ENCODE measurements around the gene MAGI3.

DNA sequence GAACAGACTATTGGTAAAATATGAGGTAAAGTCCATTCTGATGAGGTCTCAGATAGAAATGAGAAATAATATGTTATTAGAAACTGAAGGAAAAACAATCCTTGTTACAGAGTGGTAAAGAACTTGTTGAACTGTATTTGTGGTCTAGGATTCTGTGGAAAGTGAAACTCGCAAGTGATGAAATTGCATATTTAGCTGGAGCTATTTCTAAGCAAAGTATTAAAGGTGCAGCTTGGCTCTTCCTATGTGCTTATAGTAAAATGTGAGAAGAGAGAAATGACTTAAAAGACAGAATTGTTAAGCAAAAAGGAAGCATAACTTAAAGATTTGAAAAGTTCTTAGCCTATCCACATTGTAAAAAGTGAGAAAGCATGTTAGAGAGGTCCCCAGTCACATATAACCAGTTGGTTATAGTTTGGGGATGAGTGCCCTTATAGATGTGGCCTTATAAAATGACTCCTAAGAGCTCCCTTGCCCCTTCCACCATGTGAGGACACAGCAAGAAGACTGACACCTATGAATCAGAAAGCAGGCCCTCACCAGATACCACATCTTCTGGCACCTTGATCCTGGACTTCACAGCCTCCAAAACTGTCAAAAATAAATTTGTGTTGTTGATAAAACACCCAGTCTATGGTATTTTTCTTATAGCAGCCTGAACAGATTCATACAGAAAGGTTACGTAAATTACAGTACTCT, 344.2 kb downstream of the MAGI3 start:
- TF ChIP-seq POLR2AphosphoS5 (IDR thresholded peaks at IDR 0.05): no peak
- no peak for TF ChIP-seq REST (IDR thresholded peaks at IDR 0.05; ENCODE audit: borderline replicate concordance)
- no peak for TF ChIP-seq CTCF (IDR thresholded peaks at IDR 0.05; ENCODE audit: poor library complexity, severe bottlenecking)
- no peak for TF ChIP-seq MXI1 (conservative IDR thresholded peaks at IDR 0.05; ENCODE audit: poor library complexity, severe bottlenecking)
- no peak for TF ChIP-seq EZH2 (IDR thresholded peaks at IDR 0.05; ENCODE audit: borderline replicate concordance, insufficient read depth, low read length, poor library complexity, severe bottlenecking)
- no peak for TF ChIP-seq RAD21 (conservative IDR thresholded peaks at IDR 0.05)
- no peak for TF ChIP-seq TAF1 (IDR thresholded peaks at IDR 0.05; ENCODE audit: low read depth)
- TF ChIP-seq SMC3 (conservative IDR thresholded peaks at IDR 0.05; ENCODE audit: poor library complexity): no peak
- TF ChIP-seq EP300 (conservative IDR thresholded peaks at IDR 0.05; ENCODE audit: poor library complexity, severe bottlenecking): no peak

Data from neural cell (in vitro differentiated cells).